RWPE2 (cell line): ENCODE results near the gene LYST.
A peak's percentile ranks its signal among the peaks of the same experiment; 100 is the strongest.
"Not testable (repeated sequence)": the region's sequence is repeated elsewhere in the genome, so short reads cannot be mapped to it uniquely, and the experiment has no call there.

Experiments
- ATAC-seq: fragments of 200-7000 bp; cut with Tn5 transposase; 3 replicates; pipeline ENCODE4 v1.9.1; 2021; ENCODE audit warnings: low read depth
- DNase-seq: peaks from one replicate; pipeline ENCODE4 v3.0.0-alpha.2; 2020; ENCODE audit warnings: low spot score
- H3K27ac ChIP-seq: fragments of 450-650 bp; 2 replicates; pipeline ENCODE4 v1.5.1; 2017; ENCODE audit warnings: mild to moderate bottlenecking; ENCODE audit not compliant: poor library complexity, severe bottlenecking
- H3K27me3 ChIP-seq: fragments of 250-450 bp; sonication (Bioruptor Pico); 2 replicates; pipeline ENCODE4 v1.5.1; 2021; ENCODE audit warnings: mild to moderate bottlenecking, moderate library complexity; ENCODE audit not compliant: insufficient read depth, poor library complexity, severe bottlenecking
- H3K36me3 ChIP-seq: fragments of 250-450 bp; sonication (Bioruptor Pico); 2 replicates; pipeline ENCODE4 v1.5.1; 2020; ENCODE audit warnings: low read depth, mild to moderate bottlenecking, moderate library complexity
- H3K4me1 ChIP-seq: fragments of 250-450 bp; sonication (Bioruptor Pico); 2 replicates; pipeline ENCODE4 v1.5.1; 2021; ENCODE audit warnings: mild to moderate bottlenecking, moderate library complexity; ENCODE audit not compliant: insufficient read depth, poor library complexity, severe bottlenecking
- H3K4me3 ChIP-seq: fragments of 250-450 bp; sonication (Bioruptor Pico); 2 replicates; pipeline ENCODE4 v1.5.1; 2021; ENCODE audit warnings: mild to moderate bottlenecking, moderate library complexity; ENCODE audit not compliant: severe bottlenecking
- H3K9me3 ChIP-seq: fragments of 250-450 bp; sonication (Bioruptor Pico); 2 replicates; pipeline ENCODE4 v1.5.1; 2021; ENCODE audit warnings: mild to moderate bottlenecking, moderate library complexity; ENCODE audit not compliant: severe bottlenecking
- CTCF ChIP-seq: fragments of 450-650 bp; IDR thresholded peaks from one replicate; pipeline ENCODE4 v1.5.1; 2017; ENCODE audit warnings: mild to moderate bottlenecking, moderate library complexity; ENCODE audit not compliant: poor library complexity, severe bottlenecking

LYST gene

GRCh38 chr1:235642011-235642942 lies 224.4 kb downstream of the LYST start:
- no peaks in the 10 kb centered on the region for H3K36me3 ChIP-seq
- ATAC-seq (peak; percentile 46; the same call in 2 of the 3 replicates), DNase-seq (no peak)
- no peaks in the 10 kb centered on the region for H3K27me3 ChIP-seq
- no peaks in the 10 kb centered on the region for H3K4me1 ChIP-seq
- H3K9me3 ChIP-seq: no peaks in the 10 kb centered on the region
- H3K4me3 ChIP-seq: no peak overlapping the region
- no peak for TF ChIP-seq CTCF
- H3K27ac ChIP-seq: no peak overlapping the region

DNA sequence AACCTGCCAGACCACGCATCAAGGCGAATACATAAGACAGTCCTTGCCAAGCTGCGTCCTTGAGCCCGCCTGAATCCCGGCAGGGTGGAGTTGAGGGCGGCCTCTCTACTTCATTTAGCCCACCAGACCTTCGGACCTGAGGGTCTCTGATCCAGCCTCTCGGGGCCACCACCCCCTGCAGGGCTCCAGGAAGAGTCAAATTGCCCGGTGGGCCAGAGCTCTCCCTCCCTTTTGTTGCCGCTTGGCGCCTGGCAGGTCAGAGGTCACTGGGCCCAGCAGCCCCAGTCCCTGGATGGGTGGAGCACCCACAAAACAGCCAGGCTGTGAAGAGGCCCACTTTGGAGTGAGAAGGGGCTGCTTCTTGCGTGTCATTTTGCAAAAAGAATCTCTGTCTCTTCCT lies 226.1 kb downstream of the LYST start:
- ATAC-seq (no peak), DNase-seq (no peak)
- no peaks in the 10 kb centered on the region for H3K27me3 ChIP-seq
- TF ChIP-seq CTCF: no peak
- no peaks in the 10 kb centered on the region for H3K9me3 ChIP-seq
- no peak overlapping the region for H3K27ac ChIP-seq
- H3K4me1 ChIP-seq: no peaks in the 10 kb centered on the region
- no peaks in the 10 kb centered on the region for H3K36me3 ChIP-seq
- no peak overlapping the region for H3K4me3 ChIP-seq

DNA sequence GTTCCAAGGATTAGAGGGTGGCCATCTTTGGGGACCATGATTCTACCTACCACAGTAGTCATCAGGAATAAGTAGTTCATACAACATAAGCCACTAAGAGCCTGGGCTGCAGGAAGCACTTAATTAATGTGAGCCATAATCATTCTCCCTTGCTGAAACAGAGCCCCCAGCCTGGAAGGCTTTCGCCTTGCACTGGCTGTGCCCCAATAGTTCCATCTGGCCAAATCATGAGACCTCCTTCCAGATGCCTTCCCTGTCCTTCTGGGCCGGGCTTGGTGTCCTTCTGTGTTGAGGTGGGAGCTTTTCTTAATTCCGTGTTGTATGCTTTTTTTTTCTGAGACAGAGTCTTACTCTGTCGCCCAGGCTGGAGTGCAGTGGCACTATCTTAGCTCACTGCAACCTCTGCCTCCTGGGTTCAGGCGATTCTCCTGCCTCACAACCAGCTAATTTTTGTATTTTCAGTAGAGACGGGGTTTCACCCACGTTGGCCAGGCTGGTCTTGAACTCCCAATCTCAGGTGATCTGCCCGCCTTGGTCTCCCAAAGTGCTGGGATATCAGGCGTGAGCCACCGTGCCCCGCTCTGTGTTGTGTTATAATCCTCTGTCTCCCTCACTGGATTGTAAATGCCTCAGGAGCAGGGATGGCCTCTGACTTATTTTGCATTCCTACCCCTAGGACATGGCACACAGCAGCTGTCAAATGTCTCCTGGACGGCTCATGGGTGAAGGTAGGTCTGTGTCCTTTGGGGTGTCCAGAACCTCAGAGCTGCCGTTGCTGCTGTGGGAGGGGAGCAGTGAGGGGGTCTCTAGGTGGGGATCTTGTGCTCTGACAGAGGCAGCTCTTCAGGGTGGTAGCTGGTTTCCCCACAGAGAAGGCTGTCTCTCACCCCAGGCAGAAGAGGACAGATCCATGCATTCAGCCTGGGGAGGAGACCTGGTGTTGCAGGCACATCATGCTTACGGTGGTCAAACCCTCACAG lies 227.2 kb downstream of the LYST start:
- TF ChIP-seq CTCF: no peak
- Histone ChIP-seq H3K27me3 (no peaks in the 10 kb centered on the region), H3K9me3 (no peaks in the 10 kb centered on the region), H3K36me3 (no peaks in the 10 kb centered on the region), H3K27ac (no peak overlapping the region), H3K4me1 (no peaks in the 10 kb centered on the region), H3K4me3 (no peak overlapping the region)
- no peak for DNase-seq
- no peak for ATAC-seq

DNA sequence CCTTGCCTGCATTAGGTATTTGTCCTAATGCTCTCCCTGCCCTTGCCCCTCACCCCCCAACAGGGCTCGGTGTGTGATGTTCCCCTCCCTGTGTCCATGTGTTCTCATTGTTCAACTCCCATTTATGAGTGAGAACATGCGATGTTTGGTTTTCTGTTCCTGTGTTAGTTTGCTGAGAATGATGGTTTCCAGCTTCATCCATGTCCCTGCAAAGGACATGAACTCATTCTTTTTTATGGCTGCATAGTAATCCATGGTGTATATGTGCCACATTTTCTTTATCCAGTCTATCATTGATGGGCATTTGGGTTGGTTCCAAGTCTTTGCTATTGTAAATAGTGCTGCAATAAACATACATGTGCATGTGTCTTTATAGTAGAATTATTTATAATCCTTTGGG lies 228.1 kb downstream of the LYST start:
- H3K27me3 ChIP-seq, ATAC-seq: not testable (repeated sequence)

GRCh38 chr1:235637756-235638534 lies 228.8 kb downstream of the LYST start:
- H3K4me1 ChIP-seq: peaks cover under 1% of the 10 kb centered on the region
- H3K4me3 ChIP-seq: no peak overlapping the region
- no peak overlapping the region for H3K27ac ChIP-seq
- DNase-seq (no peak), ATAC-seq (no peak)
- H3K36me3 ChIP-seq: no peaks in the 10 kb centered on the region
- H3K27me3 ChIP-seq: no peaks in the 10 kb centered on the region
- TF ChIP-seq CTCF: no peak
- no peaks in the 10 kb centered on the region for H3K9me3 ChIP-seq

More for the DNA sequence above, 228.1 kb downstream of the LYST start:
- not testable (repeated sequence) for H3K27ac ChIP-seq, H3K4me3 ChIP-seq, DNase-seq, H3K9me3 ChIP-seq, H3K36me3 ChIP-seq, H3K4me1 ChIP-seq
